HG03460 (cell line): ENCODE measurements around the gene CDC123.
"Not testable (repeated sequence)": the region's sequence is repeated elsewhere in the genome, so short reads cannot be mapped to it uniquely, and the experiment has no call there.

ENCODE experiments used
- ATAC-seq: cut with Tn5 transposase; IDR thresholded peaks from one replicate; pipeline ENCODE4 v1.9.1; 2021; ENCODE audit not compliant: unreplicated experiment

Gene CDC123

DNA sequence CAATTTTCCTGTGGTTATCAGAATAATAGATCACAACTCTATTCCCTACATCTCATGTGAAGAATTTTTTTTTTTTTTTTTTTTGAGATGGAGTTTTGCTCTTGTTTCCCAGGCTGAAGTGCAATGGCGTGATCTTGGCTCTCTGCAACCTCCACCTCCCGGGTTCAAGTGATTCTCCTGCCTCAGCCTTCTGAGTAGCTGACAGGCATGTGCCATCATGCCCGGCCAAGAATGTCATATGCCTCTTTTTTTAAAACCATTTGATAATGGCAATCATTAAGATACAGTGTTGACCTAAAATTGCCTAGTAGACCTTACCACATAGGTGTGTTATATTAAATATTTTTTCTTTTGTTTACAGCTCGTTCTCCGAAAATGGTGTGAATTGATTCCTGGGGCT, 38.7 kb downstream of the CDC123 start:
- not testable (repeated sequence) for ATAC-seq

- no peak for ATAC-seq
These were observed 39.2 kb downstream of the CDC123 start for GRCh38 chr10:12235116-12235694.

DNA sequence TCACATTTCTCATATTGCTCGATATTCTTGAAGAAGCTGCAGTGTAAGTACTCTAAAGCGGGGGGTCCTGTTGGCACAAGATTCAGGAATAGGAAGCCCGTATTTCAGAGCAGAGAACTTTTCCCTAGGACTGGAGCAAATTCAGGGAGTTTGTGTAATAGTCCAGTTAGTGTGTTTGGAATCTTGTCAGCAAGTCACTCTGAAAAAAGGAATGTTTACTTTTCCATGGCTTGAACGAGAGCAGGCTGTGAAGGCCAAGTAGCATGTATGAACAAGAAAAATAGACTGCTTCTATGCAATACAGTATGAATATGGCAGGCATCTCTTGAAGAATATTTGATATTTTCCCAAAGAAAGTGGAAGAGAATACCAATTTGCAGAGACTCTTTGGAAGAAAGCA, 39.8 kb downstream of the CDC123 start:
- no peak for ATAC-seq

GRCh38 chr10:12237265-12238220, 41.6 kb downstream of the CDC123 start:
- ATAC-seq: no peak

DNA sequence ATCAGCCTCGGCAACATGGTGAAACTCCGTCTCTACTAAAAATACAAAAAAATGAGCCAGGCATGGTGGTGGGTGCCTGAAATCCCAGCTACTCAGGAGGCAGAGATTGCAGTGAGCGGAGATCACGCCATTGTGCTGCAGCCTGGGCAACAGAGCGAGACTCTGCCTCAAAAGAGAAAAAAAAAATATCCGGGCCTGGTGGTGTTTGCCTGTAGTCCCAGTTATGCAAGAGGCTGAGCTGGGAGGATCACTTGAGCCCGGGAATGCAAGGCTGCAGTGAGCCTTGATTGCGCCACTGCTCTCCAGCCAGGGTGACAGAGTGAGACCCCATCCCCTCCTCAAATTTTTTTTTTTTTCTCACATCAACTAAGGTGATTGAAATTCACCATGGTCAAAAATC, 42.8 kb downstream of the CDC123 start:
- no peak for ATAC-seq

DNA sequence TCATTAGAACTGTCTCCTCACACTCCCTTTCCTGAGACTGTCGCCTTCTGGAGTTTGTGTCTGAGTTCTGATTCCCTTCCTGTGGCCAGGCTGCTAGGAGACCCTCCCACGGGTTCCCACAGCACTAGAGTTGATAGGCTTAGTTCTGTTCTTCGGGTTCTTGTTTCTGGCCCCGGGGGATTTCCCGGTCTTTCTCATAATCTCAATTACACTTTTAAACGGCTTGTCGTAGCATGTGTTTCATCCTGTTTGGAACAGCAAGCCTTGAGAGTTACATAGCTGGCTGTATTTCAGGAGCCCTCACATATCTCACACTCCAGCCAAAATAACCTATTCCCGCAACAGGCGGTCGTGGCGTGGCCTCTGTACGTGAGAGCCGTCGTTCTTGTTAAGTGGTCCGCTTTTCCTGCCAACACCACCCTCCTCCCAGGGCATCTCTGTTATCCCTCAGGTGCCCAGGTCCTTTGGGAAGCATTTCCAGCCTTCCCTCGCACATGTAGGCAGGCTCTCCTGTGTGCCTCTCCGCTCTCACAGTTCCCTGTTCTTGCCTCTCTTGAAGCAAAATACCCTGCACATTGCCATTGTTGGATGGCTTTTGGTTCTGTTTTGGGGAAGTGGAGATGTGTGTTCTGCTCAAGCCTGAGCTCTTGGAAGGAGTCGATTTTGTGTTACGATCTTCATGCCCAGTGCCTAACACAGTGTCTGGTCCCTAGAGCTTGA, 46.0 kb downstream of the CDC123 start:
- no peak for ATAC-seq

- peak; percentile 52 for ATAC-seq
These were observed 48.1 kb downstream of the CDC123 start for GRCh38 chr10:12243864-12244620.

DNA sequence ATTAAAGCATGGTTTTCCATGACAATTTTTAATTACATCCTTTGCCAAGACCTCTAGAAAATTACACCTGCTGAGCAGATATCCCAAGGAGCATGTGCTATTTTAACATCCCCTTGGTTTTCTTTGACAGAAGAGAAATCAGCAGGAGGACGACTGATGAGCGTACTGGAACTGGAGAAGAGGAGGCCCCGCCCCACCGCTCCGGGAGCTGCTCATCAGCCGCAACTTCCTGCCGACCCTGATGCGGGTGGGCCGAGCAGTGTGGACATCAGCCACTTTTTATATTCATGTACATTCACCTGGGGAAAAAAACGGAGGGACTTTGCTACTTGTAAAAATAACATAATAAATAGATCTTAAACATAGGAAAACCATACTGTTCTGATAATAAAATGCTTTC, 54.2 kb downstream of the CDC123 start:
- no peak for ATAC-seq

- not testable (repeated sequence) for ATAC-seq
These were observed 54.7 kb downstream of the CDC123 start for GRCh38 chr10:12250702-12251101.

DNA sequence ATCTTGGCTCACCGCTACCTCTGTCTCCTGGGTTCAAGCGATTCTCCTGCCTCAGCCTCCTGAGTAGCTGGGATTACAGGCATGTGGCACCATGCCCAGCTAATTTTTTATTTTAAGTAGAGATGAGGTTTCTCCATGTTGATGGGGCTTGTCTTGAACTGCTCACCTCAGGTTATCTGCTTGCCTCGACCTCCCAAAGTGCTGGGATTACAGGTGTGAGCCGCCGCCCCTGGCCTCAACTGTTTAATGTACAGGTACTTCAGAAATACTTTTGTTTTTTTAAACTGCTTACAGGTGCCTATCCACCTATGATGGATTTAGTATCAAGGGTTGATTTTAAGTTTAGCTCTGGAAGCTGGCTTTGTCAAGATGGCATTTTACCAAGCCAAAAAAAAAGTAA, 55.6 kb downstream of the CDC123 start:
- ATAC-seq: no peak

DNA sequence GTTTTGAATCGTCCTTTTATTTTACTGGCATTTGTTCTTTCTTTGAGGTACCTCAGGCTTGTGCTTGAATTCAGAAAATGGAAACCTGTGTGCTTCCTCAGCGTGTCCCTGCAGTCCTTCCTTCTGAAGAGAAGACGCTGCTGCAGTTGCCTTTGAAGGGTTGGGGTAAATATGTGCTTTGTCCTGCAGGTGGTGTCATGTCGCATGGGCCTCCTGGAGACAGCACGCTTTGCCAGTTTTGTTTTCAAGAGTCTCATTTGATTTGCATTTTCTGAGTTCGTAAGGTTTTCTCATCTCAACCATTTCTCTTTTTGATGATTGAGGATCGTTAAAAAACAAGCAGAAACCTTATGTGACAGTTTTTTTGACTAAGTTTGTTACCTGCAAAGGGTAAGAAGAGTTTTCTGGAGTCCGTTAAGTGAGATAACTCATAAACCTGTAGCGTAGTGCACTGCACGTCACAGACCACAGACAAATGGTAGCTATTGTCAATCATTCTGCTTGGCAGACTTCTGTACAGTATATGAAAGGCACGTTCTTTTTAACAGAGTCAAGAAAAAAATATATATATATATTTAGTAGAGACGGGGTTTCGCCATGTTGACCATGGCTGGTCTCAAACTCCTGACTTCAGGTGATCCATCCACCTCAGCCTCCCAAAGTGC, 57.0 kb downstream of the CDC123 start:
- no peak for ATAC-seq

DNA sequence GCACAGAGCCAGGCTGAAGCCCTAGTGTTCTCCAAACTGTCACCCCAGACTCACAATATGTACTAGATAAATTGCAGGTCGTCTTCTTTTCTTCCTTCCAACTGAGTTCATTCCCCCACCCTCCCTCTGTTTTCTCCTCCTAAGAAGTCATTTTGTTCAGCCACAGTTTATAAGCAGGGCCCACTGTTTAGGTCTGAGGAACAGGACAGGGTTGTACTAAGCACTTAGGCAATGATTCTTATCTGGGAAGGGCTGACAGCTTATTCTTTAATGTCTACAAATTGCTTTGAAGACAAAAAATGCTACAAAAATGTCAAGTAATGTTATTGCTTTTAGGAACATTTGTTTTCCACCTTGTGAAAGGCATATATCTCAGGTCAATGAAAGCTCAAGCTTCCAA, 59.1 kb downstream of the CDC123 start:
- no peak for ATAC-seq

GRCh38 chr10:12259988-12260387, 64.0 kb downstream of the CDC123 start:
- no peak for ATAC-seq

DNA sequence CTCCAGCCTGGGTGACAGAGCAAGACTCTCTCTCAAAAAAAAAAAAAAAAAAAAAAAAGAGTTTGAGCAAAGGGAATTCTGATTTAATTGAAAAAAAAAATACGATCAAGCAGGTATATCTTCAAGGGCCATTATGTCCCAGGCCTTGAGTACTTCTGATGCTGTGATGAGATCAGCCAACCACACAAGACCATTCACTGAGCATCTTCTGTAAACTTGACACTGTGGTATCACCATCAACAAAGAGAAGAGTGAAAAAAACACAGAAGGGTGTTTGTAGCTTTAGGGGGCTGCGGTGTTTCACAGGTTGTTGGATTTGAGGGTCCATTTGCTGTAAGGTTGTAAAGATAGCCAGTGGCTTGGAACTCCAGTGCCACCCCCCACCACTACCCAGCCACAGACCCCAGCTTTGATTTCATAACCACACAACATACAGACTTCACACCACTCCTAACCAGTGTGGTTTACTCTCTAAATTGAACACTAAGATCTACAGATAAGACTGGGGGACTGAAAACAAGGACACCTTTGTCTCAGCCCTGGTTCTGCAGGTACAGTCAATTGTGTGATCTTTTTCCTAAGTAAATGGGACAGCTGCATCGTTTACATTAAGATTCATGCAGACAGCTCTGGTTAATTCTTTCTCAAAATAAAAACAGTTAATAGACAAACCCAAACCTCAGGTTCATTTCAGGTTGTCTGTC, 66.4 kb downstream of the CDC123 start:
- no peak for ATAC-seq

DNA sequence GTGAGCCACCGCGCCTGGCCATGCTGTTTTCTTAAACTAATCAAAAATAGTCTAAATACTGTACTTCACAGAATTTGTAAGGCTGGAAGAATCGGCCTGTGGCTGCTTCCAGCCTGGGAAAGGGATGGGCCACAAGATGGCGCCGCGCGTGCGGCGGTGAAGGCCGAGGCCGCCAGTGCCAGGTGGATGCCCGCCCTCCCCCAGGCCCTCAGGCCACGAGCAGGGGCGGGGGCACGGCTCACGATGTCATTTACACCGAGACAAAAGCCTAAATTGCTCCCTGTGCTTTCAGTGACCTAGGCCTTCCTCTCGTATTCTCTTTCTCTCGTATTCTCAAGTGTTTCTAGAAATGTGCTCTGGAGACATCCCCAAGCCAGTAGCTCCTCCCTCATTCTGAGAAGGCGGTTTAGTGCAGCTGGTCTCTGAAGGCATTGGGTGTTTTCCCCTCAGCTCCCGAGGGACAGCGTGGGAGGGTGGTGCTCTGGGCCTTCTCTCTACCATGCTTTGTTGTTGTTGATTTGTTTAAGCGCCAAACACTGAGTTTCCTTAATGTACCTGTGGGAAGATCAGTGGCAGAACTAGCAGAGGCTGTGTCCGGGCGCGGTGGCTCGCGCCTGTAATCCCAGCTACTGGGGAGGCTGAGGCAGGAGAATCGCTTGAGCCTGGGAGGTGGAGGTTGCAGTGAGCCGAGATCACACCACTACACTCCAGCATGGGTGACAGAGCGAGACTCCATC, 68.4 kb downstream of the CDC123 start:
- peak; percentile 70 for ATAC-seq

GRCh38 chr10:12269056-12269455, 73.1 kb downstream of the CDC123 start:
- ATAC-seq: no peak

DNA sequence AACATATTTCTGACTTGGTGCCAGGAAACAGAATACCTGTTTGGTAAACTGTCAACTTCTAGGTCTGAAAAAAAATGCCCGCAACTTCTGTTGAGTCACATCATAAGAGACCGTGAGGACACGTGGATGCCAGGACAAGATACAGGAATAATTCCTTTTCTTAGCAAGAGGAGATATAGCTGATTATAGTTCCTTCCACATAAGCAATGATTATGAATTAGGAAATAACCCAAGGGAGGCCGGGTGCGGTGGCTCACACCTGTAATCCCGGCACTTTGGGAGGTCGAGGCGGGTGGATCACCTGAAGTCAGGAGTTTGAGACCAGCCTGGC, 75.2 kb downstream of the CDC123 start:
- ATAC-seq: no peak

DNA sequence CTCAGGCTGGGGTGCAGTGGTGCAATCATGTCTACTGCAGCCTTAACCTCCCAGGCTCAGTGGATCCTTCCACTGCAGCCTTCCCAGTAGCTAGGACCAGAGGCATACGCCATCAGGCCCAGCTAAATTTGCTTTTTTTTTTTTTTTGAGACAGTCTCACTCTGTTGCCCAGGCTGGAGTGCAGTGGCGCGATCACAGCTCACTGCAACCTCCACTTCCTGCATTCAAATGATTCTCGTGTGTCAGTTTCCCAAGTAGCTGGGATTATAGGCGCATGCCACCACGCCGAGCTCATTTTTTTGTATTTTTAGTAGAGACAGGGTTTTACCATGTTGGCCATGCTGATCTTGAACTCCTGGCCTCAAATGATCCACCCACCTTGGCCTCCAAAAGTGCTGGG, 81.9 kb downstream of the CDC123 start:
- not testable (repeated sequence) for ATAC-seq

GRCh38 chr10:12279281-12279680, 83.3 kb downstream of the CDC123 start:
- no peak for ATAC-seq
